Progenitor cell of endocrine pancreas (in vitro differentiated cells): Measurements from ENCODE around the gene ADGRF1. TPM values are rescaled to one million over a fixed set of nuclear protein-coding genes. Genes with fewer than 3 reads are reported as not detected.

ENCODE experiments used
- DNase-seq: peaks from one replicate; pipeline ENCODE4 v3.0.0; 2021; ENCODE audit warnings: low spot score; ENCODE audit not compliant: unreplicated experiment
- H3K27ac Mint-ChIP-seq: 2 replicates; pipeline ENCODE4 v1.8.0; 2021; ENCODE audit warnings: mild to moderate bottlenecking, moderate library complexity, mixed read lengths
- H3K27me3 Mint-ChIP-seq: 2 replicates; pipeline ENCODE4 v1.8.0; 2021; ENCODE audit warnings: mixed read lengths
- H3K36me3 Mint-ChIP-seq: 2 replicates; pipeline ENCODE4 v1.8.0; 2022; ENCODE audit warnings: mixed read lengths; ENCODE audit not compliant: insufficient read depth
- H3K4me1 Mint-ChIP-seq: 2 replicates; pipeline ENCODE4 v1.8.0; 2021; ENCODE audit warnings: low read depth, mixed read lengths
- H3K4me3 Mint-ChIP-seq: 2 replicates; pipeline ENCODE4 v1.8.0; 2021; ENCODE audit warnings: low read depth, mild to moderate bottlenecking, moderate library complexity, mixed read lengths
- H3K9me3 Mint-ChIP-seq: 2 replicates; pipeline ENCODE4 v1.8.0; 2021; ENCODE audit warnings: low read depth, mixed read lengths
- CTCF ChIP-seq: fragments of 200-600 bp; sonication (generic); IDR thresholded peaks from one replicate; pipeline ENCODE4 v1.5.0; 2021; ENCODE audit warnings: antibody characterized with exemption, mild to moderate bottlenecking; ENCODE audit not compliant: unreplicated experiment
- total RNA-seq: library from RNA; stranded (reverse); gene quantifications from 2 replicates; pipeline ENCODE4 v1.2.1, GENCODE V29; 2021

The ADGRF1 gene
- total RNA-seq, 1 donor from 2014 or later = 0.12 TPM

DNA sequence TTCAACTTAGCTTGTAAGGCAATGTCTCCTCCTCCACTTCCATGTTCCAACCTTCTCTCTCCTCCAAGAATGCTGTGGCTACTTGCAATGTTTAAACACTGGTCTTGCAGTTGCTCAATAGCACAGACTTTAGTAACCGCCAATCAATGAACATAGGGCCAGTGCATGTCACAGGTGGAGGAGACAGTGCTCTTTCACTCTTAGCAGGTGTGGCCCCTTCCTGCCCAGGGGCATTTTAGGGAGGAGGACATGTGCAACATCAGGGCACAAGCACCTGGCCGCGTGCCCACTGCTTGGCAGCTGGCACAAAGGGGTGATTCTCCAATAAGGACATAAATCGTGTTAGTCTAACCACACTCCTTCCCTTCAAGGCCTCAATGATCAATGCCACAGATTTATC is 41.3 kb downstream of the ADGRF1 start:
- peaks cover 3% of the 10 kb centered on the region for H3K9me3 Mint-ChIP-seq
- H3K4me1 Mint-ChIP-seq = peaks cover 9% of the 10 kb centered on the region
- TF ChIP-seq CTCF = no peak
- no peak overlapping the region for H3K27ac Mint-ChIP-seq
- no peak overlapping the region for H3K4me3 Mint-ChIP-seq
- DNase-seq = no peak
- no peaks in the 10 kb centered on the region for H3K36me3 Mint-ChIP-seq
- no peaks in the 10 kb centered on the region for H3K27me3 Mint-ChIP-seq

DNA sequence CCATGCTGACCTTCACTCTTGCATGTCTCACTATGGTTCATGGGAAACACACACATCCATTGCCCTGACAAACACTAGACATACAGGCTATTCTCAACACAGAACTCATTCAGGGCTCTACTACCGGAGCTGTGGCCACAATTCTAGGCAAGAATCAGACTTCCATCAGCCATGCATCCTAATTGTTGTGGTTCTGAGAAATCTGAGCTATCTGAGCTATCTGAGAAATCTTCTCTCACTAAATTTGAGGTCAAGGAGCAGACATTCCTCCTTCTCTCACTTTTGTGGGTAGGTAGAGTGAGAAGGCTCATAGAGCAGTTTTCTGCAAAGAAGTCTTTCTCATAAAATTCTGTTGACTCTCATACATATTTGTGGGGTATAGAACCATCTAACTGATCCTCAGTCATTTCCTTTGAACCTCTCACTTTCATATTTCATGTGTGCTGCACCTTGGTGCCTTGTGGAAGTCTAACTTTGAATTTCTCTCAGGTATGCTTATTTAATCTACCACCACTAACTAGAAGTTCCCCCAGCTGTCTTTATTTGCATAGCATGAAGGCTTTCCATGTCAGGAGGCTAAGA is 43.6 kb downstream of the ADGRF1 start:
- Mint-ChIP-seq H3K27ac (no peak overlapping the region), H3K9me3 (peaks cover 3% of the 10 kb centered on the region), H3K36me3 (no peaks in the 10 kb centered on the region), H3K4me3 (no peak overlapping the region), H3K4me1 (peaks cover 7% of the 10 kb centered on the region), H3K27me3 (peaks cover 3% of the 10 kb centered on the region)
- DNase-seq = no peak
- no peak for TF ChIP-seq CTCF

GRCh38 chr6:46997646-46998045 is 44.5 kb downstream of the ADGRF1 start:
- peaks cover 3% of the 10 kb centered on the region for H3K27me3 Mint-ChIP-seq
- DNase-seq = no peak
- H3K9me3 Mint-ChIP-seq = peaks cover 3% of the 10 kb centered on the region
- no peaks in the 10 kb centered on the region for H3K36me3 Mint-ChIP-seq
- no peak overlapping the region for H3K4me3 Mint-ChIP-seq
- peaks cover 7% of the 10 kb centered on the region for H3K4me1 Mint-ChIP-seq
- no peak for TF ChIP-seq CTCF
- no peak overlapping the region for H3K27ac Mint-ChIP-seq

DNA sequence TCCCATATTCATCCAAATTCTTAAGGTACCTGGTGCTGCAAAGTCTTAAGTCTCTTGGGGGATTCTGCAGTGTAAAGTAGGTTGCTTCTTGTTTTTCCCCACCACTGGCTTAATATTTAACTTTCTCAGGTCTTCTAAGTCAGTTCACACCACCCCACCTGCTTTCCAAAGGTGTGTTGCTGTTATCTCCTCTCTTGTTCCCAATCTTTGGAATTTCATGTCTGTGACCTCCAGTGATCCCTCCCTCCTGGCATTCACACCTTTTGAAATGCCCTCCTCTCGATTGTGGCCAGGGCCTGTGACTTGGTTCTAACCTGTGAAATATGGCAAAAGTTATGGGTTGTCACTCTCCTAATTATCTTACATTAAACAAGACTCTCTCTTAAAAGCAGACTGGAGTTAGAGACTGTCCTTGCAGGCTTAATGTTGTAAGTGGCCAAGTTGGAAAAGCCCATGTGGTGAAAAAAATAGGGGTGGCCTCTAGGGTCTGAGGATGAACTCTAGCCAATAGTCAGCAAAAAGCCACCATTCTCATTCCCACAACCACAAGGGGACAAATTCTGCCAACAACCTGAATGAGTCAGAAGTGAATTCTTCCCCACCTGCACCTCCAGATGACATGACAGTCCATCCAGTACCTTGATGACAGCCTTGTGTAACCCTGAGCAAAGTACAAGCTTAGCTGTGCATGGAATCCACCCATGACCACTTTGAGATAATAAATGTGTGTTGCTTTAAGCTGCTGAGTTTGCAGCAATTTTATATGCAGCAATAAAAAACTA is 45.1 kb downstream of the ADGRF1 start:
- peaks cover 7% of the 10 kb centered on the region for H3K4me1 Mint-ChIP-seq
- H3K36me3 Mint-ChIP-seq = no peaks in the 10 kb centered on the region
- no peak for TF ChIP-seq CTCF
- H3K27me3 Mint-ChIP-seq = peaks cover 3% of the 10 kb centered on the region
- H3K9me3 Mint-ChIP-seq = peaks cover 3% of the 10 kb centered on the region
- H3K4me3 Mint-ChIP-seq = no peak overlapping the region
- DNase-seq = no peak
- H3K27ac Mint-ChIP-seq = no peak overlapping the region

DNA sequence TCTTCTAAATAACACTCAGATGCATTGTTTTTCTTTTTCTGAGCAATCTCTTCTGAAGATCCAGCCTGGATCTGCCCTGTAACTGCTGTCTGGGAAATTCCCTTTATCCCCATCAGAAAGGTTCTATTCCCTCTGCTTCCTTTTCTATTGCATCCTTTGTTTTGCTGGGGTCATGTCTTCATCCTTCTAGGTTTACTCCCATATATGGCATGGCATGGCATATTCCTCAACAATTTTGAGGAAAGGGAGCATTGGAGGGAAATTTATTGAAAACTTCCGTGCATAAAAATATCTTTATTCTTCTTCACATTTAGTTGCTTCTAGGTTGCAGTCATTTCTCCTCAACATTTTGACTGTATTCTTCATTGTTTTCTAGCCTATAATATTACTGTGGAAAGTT is 47.2 kb downstream of the ADGRF1 start:
- TF ChIP-seq CTCF = no peak

More for the DNA sequence above, 47.2 kb downstream of the ADGRF1 start:
- Mint-ChIP-seq H3K4me3 (no peak overlapping the region), H3K27ac (no peak overlapping the region), H3K27me3 (peaks cover 3% of the 10 kb centered on the region), H3K9me3 (peaks cover 3% of the 10 kb centered on the region), H3K4me1 (peaks cover 4% of the 10 kb centered on the region), H3K36me3 (no peaks in the 10 kb centered on the region)
- no peak for DNase-seq
